Activated CD4-positive, alpha-beta T cell treated with anti-CD3 and anti-CD28 coated beads, Interleukin-10, Interleukin-2, amounts not matched to agents 100 ng/mL and 50 ng/mL, durations not matched to agents 16 hours and 8 hours (primary cell): ENCODE data around the gene ZBTB7C.
"Not testable (repeated sequence)": the region's sequence is repeated elsewhere in the genome, so short reads cannot be mapped to it uniquely, and the experiment has no call there.

ENCODE experiments used
- DNase-seq: peaks from one replicate; pipeline ENCODE4 v3.0.0-alpha.2; 2020

The ZBTB7C gene

GRCh38 chr18:48408727-48409590, at the start of gene ZBTB7C:
TSS of gene ZBTB7C (minus strand) at chr18:48409383.
- DNase-seq: peak; percentile 13

DNA sequence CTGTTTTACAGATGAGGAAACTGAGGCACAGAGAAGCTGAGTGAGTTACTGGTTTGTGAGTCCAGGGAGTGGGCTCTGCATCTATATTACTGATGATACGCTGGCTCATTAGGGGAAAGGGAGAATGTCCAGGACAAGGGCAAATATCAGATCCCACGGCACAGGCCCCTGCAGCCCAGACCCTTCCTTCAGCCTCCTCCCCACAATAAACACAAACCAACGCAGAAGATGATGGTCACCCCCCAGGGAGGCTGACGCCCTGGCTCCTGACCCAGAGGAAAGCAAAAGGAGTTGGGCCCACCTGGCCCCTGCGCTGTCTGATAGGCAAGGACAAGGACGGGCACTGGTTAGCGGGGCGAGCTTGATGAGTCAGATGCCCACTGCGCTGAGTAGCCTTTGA, 47.7 kb upstream of the ZBTB7C start:
- DNase-seq: no peak

DNA sequence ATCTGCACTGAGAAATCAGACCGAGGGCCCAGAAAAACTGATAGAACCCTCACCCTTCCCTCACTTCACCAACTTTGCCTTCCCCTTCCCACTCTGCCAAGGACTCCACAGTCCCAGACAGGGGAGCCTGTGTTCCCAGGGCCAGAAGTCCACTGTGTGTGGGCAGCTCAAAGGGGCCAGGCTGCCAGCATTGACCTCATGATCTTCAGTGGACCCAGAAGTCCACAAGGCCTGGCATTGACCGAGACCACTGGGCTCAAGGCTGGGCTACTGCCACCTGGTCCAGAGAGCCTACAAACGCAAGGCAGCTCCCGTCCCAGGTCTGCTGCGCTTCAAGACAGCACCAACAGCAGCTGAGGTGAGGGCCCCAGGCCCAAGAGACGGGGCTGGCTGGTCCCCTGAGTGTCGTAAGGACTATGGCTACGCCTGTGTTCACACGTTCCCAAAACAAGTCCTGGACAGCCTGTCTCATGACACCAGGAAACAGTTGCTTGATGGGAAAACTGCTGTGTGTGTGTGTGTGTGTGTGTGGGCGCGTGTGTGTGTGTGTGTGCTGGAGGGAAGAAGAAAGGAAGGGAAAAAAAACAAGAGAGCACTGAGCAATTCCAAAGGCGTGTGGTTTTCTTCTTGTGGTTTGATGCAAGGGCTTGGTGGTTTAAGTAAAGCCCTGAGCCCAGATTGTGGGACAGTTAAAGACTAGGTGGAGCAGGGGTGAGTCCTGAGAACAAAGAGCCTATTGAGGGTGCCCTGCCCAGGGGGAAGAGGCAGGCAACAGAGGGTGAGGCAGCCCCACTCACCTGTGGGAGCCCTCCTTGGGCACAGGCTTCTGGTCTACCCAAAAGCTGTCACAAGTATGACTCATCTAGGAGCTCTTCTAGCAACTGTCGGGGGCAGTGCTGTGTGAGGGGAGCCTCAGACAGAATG, 46.6 kb upstream of the ZBTB7C start:
- peak; percentile 38 for DNase-seq

GRCh38 chr18:48454261-48454757, 45.1 kb upstream of the ZBTB7C start:
- DNase-seq: no peak

DNA sequence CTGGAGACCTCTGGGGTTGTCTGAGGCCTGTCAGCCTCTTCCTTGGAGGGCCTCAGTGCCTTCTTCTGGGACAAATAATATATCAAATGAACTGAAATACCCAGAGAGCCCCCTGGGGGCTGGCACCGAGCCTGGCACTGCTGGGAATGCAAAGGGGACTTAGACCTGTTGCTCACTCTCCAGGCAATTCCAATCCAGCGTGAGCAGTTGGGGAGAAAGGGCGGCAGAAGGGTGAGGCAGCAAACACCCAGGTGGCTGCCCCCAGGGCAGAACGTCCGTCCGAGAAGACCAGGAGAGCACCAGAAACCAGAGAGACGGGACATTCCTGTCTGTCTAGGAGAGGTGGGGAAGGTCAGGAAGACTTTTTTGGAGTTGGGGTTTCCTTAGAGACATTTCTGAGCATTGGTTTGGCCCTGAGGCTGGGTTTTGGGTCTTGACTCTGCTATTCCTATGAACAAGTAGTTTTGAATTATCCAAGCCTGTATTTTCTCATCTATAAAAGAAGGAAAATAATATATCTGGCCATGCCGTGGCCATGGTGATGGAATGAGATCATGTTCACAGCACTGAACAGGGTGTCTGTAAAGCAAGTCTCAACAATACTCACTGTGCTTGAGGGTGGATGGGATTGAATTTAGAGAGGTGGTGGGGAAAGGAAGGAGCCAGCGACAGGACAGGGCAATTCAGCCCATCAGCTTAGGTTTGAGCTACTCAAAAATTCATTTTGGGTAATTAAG, 44.3 kb upstream of the ZBTB7C start:
- DNase-seq: no peak

DNA sequence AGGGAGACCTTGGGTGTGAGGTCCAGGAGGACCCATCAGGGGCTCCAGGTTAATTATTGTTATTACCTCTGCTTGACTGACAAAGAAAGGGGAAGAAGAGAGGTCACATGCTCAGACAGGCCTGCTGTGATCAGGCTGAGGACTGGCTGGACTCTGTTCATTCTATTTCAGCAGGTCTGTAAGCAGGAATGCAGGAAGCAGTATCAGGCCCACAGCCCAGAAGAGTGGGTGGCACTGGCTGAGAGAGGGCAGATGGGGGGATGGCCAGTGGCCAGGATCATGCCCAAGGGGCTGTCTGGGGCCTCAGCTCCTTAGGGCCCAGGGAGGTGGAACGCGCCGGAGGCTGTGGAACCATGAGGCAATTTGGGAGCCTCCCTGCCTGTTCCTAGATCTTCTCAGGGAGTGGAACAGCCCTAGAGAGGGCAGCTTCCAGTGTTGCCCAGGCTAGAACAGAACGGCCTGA, 43.7 kb upstream of the ZBTB7C start:
- no peak for DNase-seq

GRCh38 chr18:48450685-48451084, 41.5 kb upstream of the ZBTB7C start:
- no peak for DNase-seq

GRCh38 chr18:48446582-48447225, 37.5 kb upstream of the ZBTB7C start:
- peak; percentile 79 for DNase-seq

DNA sequence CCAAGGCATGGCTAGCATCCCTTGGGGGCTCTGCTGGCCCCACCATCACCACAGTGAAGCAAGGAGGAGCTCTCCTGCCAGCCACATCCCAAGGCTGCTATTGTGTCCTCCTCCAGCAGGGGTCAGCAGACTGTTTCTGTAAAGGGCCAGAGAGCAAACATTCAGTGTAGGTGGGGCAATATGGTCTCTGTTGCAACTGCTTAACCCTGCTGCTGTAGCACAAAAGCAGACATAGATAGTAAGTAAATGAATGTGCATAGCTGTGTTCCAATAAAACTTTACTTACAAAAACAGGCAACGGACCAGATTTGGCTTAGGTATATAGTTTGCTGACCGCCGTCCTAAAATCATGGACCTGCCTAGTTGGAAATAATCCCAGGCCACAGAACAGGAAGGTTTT, 36.4 kb upstream of the ZBTB7C start:
- peak; percentile 81 for DNase-seq

GRCh38 chr18:48442761-48443160, 33.6 kb upstream of the ZBTB7C start:
- DNase-seq: no peak

DNA sequence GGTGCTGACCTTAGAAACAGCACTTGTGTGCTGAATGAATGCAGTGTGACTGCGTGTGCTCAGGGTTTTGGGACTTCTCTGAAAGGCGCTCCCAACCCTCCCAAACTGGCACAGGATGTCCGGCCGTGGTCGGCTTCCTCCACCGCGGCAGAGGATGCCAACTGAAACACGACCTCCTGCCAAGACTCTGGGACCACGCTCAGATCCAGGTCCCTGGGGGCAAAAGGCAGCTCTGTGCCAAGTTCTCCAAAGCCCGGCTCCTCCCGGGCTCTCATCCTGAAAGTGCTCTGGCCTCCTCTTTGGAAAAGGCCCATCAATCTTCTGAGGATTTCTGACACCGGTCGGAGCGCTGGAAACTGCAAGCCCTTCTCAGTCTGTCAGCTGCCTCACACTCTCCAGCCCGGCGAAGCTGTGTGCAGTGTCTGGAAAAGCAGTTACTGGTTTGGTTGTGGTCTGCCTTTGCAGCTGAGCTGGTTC, 32.3 kb upstream of the ZBTB7C start:
- no peak for DNase-seq

- DNase-seq: no peak
These were observed 31.7 kb upstream of the ZBTB7C start for GRCh38 chr18:48440924-48441323.

- no peak for DNase-seq
These were observed 27.7 kb upstream of the ZBTB7C start for GRCh38 chr18:48436907-48437306.

DNA sequence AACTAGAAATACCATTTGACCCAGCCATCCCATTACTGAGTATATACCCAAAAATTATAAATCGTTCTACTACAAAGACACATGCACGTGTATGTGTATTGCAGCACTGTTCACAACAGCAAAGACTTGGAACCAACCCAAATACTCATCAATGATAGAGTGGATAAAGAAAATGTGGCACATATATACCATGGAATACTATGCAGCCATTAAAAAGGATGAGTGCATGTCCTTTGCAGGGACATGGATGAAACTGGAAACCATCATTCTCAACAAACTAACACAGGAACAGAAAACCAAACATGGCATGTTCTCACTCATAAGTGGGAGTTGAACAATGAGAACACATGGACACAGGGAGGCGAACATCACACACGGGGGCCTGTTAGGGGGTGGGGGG, 25.2 kb upstream of the ZBTB7C start:
- not testable (repeated sequence) for DNase-seq

DNA sequence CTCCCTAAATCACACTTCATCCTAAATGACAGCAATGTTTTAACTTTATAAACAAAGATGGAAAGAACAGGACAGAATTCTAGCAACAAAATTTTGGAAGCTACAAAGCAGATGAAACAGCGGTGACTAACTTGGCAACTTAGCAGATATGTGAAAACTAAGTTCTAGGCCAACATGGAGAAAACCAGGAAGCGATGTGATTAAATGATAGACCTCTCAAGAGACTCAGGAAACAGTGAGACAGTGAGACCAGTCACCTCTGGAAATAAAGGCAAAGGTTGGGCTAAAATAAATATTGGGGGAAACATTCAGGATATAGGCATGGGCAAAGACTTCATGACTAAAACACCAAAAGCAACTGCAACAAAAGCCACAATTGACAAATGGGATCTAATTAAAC, 24.4 kb upstream of the ZBTB7C start:
- DNase-seq: no peak

GRCh38 chr18:48430150-48430549, 21.0 kb upstream of the ZBTB7C start:
- DNase-seq: no peak

DNA sequence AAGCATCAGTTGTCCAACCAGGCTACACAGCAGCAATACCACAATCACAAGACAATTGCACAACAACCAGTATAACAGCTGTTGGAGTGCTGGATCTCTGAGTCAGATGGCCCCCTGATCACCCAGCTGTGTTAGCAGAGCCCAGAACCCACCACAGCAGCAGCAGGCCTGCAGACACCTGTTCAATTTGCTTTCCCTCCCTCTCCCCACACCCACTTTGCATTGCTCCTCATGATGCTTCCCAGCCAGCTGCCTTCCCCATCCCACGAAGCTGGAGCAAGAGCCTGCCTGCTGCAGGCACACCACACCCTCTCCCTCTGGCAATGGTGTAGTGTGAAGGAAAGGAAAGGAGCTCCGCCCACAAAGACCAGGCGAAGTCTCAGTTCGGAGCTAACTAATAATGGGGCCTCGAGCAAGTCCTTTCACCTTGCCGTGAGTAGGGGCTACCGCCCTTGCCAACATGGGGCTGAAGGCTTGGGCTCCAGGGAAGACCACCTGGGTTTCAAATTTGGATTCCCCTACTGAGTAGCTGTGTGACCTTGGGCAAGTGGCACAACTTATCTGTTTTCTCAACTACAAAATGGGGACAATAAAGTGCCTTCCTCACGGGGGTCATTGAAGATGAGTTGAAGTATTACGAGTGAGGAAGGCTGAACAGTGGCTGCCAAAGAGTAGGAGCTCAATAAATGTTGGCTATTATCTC, 19.4 kb upstream of the ZBTB7C start:
- no peak for DNase-seq

DNA sequence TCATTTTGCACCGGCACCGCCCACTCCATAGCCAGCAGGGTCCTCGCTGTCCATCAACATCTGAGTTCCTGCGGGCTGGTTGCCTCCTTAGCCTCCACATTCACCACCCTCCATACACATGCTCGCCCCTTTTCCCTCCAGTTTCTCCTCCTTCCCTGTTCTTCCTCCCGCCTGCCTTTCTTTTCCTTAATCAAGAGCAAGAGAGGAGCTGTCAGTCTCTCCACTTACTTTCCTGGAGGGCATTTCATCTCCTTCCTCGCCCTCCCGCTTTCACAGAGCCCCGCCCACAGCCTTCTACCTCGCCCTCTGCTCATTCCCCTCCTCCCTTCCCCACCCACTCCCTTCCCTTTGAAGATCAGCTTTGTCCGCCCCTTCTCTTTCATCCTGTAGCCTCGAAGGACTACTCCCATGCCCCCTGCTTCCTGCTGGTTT, 13.8 kb upstream of the ZBTB7C start:
- no peak for DNase-seq

- DNase-seq: no peak
These were observed 10.3 kb upstream of the ZBTB7C start for GRCh38 chr18:48419277-48420022.

DNA sequence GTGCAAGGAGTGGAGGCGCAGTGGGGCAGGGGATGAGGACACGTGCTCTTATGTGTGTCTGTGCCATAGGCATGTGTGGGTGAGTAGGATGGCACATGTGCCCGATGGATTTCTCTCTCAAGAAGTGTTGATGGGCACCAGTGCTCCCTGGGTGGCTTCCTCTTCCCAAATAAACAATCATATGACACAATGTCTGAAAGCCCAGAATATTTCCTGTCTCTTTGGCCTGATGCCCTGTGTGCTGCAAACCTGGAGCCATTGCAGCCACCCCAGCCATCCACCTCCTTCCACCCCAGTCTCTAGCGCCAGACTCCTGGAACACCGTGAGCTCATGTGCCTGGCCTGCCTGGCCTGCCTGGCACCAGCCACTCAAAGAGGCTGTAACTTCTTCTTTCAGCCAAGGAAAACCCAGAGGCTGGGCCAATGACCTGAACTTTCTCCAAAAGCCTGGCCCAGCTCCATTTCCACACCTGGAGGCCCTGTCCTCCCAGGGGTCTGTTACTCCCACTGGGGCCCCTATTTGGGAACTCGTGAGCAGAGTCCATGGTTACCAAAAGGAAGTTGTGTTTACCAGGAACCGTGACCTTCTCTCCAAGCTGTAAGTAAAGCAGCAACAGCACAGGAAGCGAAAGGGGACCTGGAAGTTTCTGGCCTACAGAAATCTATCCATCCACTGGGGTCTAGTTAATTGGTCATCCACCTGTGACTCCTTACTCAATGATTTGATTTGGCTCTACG, 9.5 kb upstream of the ZBTB7C start:
- no peak for DNase-seq
